ENCODE results near the gene E2F4. TPM values are rescaled to one million over a fixed set of nuclear protein-coding genes. Genes with fewer than 3 reads are reported as not detected.
A peak's percentile ranks its signal among the peaks of the same experiment; 100 is the strongest.

Gene E2F4
- total and polyA plus RNA-seq, 2 of the 13 experiments (the other 11 are each of a cell fraction or from before 2014, with no cell fraction given), result 84.8 to 91.2 TPM

DNA sequence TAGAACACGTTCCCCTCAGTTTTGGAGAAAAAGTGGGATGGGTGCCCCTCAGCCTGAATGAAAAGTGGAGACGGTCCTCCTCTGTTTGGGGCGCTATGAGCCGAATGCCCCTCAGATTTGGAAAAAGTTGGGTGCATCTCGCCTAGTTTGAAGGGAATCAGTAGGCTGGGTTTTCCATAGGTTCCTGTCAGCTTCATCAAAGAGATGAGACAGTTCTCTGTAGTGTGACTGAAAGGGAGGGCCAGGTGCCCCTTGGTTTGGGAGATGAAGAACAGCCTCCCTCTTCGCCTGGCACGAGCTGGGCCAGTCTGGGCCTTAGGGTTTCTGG is 56.1 kb downstream of the E2F4 start (continued):
- TF ChIP-seq, protein P1, sequence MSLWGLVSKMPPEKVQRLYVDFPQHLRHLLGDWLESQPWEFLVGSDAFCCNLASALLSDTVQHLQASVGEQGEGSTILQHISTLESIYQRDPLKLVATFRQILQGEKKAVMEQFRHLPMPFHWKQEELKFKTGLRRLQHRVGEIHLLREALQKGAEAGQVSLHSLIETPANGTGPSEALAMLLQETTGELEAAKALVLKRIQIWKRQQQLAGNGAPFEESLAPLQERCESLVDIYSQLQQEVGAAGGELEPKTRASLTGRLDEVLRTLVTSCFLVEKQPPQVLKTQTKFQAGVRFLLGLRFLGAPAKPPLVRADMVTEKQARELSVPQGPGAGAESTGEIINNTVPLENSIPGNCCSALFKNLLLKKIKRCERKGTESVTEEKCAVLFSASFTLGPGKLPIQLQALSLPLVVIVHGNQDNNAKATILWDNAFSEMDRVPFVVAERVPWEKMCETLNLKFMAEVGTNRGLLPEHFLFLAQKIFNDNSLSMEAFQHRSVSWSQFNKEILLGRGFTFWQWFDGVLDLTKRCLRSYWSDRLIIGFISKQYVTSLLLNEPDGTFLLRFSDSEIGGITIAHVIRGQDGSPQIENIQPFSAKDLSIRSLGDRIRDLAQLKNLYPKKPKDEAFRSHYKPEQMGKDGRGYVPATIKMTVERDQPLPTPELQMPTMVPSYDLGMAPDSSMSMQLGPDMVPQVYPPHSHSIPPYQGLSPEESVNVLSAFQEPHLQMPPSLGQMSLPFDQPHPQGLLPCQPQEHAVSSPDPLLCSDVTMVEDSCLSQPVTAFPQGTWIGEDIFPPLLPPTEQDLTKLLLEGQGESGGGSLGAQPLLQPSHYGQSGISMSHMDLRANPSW (CRISPR knock-in tag; IDR thresholded peaks at IDR 0.05; ENCODE audit: borderline replicate concordance), result no peak
- TF ChIP-seq EZH2 (conservative IDR thresholded peaks at IDR 0.05; ENCODE audit: low read depth, low read length) (0 out of 2 replicates have a peak, but pooled peaks have one; percentile 10), TEAD3 (CRISPR knock-in tag; optimal IDR thresholded peaks at IDR 0.05; ENCODE audit: borderline replicate concordance) (no peak), ARID2 (CRISPR knock-in tag; IDR thresholded peaks at IDR 0.05; ENCODE audit: borderline replicate concordance) (no peak), HNRNPH1 (optimal IDR thresholded peaks at IDR 0.05; ENCODE audit: low read depth, low read length) (no peak), ZNF296 (CRISPR knock-in tag; conservative IDR thresholded peaks at IDR 0.05) (no peak), ZMYM3 (CRISPR knock-in tag; IDR thresholded peaks at IDR 0.05) (no peak), SRSF4 (IDR thresholded peaks at IDR 0.05; ENCODE audit: low read depth, low read length, poor library complexity, severe bottlenecking) (no peak), FLYWCH1 (CRISPR knock-in tag; IDR thresholded peaks at IDR 0.05) (0 out of 2 replicates have a peak, but pooled peaks have one; percentile 41), PCBP1 (IDR thresholded peaks at IDR 0.05; ENCODE audit: borderline replicate concordance, low read depth, low read length) (no peak), ZFP41 (CRISPR knock-in tag; IDR thresholded peaks at IDR 0.05; ENCODE audit: borderline replicate concordance) (no peak), AFF4 (CRISPR knock-in tag; IDR thresholded peaks at IDR 0.05) (no peak), GATA4 (IDR thresholded peaks at IDR 0.05; ENCODE audit: borderline replicate concordance, low read depth) (no peak), RBFOX2 (IDR thresholded peaks at IDR 0.05; ENCODE audit: low read depth, low read length) (no peak)
- TF ChIP-seq, protein P2, sequence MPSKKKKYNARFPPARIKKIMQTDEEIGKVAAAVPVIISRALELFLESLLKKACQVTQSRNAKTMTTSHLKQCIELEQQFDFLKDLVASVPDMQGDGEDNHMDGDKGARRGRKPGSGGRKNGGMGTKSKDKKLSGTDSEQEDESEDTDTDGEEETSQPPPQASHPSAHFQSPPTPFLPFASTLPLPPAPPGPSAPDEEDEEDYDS (CRISPR knock-in tag; IDR thresholded peaks at IDR 0.05), result no peak
- TF ChIP-seq, protein P3, sequence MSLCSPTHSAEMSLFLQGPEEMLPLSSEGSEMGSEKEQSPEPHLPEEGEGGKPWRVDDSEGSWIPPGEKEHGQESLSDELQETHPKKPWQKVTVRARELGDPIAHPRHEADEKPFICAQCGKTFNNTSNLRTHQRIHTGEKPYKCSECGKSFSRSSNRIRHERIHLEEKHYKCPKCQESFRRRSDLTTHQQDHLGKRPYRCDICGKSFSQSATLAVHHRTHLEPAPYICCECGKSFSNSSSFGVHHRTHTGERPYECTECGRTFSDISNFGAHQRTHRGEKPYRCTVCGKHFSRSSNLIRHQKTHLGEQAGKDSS (CRISPR knock-in tag; IDR thresholded peaks at IDR 0.05; ENCODE audit: borderline replicate concordance, low read depth), result 0 out of 2 replicates have a peak, but pooled peaks have one; percentile 2
- TF ChIP-seq, protein P4, sequence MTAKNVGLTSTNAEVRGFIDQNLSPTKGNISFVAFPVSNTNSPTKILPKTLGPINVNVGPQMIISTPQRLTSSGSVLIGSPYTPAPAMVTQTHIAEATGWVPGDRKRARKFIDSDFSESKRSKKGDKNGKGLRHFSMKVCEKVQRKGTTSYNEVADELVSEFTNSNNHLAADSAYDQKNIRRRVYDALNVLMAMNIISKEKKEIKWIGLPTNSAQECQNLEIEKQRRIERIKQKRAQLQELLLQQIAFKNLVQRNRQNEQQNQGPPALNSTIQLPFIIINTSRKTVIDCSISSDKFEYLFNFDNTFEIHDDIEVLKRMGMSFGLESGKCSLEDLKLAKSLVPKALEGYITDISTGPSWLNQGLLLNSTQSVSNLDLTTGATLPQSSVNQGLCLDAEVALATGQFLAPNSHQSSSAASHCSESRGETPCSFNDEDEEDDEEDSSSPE (CRISPR knock-in tag; IDR thresholded peaks at IDR 0.05), result no peak
- TF ChIP-seq, protein P5, sequence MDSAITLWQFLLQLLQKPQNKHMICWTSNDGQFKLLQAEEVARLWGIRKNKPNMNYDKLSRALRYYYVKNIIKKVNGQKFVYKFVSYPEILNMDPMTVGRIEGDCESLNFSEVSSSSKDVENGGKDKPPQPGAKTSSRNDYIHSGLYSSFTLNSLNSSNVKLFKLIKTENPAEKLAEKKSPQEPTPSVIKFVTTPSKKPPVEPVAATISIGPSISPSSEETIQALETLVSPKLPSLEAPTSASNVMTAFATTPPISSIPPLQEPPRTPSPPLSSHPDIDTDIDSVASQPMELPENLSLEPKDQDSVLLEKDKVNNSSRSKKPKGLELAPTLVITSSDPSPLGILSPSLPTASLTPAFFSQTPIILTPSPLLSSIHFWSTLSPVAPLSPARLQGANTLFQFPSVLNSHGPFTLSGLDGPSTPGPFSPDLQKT (CRISPR knock-in tag; IDR thresholded peaks at IDR 0.05; ENCODE audit: borderline replicate concordance), result no peak
- TF ChIP-seq, protein P6, sequence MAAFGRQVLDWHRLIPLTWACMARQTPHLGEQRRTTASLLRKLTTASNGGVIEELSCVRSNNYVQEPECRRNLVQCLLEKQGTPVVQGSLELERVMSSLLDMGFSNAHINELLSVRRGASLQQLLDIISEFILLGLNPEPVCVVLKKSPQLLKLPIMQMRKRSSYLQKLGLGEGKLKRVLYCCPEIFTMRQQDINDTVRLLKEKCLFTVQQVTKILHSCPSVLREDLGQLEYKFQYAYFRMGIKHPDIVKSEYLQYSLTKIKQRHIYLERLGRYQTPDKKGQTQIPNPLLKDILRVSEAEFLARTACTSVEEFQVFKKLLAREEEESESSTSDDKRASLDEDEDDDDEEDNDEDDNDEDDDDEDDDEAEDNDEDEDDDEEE (CRISPR knock-in tag; IDR thresholded peaks at IDR 0.05), result no peak
